ENCODE measurements around the gene SMIM12.
"Not testable (repeated sequence)": the region's sequence is repeated elsewhere in the genome, so short reads cannot be mapped to it uniquely, and the experiment has no call there.

SMIM12 gene

GRCh38 chr1:34843392-34844251 is 15.9 kb downstream of the SMIM12 start:
- no peak for DNase-seq

GRCh38 chr1:34842952-34843371 is 16.6 kb downstream of the SMIM12 start:
- peak in 1 of 14 donors; percentile 6 for DNase-seq

- no peak for DNase-seq
Measured at GRCh38 chr1:34842073-34842472, 17.5 kb downstream of the SMIM12 start.

- DNase-seq = no peak
Measured at GRCh38 chr1:34840426-34840825, 19.1 kb downstream of the SMIM12 start.

DNA sequence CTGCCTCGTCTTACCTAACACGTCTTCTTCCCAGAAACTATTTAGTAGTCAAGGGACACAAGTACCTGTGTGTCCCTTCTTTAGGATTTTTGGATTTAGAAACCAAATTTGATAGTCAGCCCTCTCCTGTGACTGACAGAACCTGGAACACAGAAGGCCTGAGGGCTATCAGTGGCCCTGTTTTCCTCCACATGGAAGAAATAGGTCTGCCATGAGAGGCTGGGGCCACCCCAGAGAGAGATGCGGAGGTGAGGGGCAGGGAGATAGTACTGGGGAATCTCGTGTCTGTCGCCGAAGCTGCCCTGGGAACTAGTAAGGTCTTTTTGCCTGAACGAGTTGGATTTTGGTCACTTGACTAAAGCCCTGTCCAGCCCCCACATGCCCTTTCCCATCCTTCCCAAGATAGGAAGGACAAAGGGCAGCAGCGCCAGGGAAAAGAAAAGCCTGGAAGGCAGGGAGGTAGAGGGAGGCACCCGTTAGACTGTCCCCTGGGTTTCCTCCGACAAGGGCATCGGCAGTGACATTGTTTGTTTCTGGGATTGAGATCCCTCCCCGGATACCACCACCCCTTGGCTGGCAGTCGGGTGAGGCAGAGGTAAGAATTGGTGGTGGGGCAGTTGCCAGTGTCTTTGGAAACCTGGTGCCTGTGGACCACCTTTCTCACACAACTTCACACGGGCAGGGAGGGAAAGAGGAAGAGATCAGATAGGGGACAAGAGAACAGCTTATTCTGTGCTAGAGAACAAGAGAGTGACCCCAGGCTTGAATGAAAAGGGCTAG is 19.8 kb downstream of the SMIM12 start:
- no peak for DNase-seq

- no peak for DNase-seq
Measured at GRCh38 chr1:34833711-34834110, 25.8 kb downstream of the SMIM12 start.

GRCh38 chr1:34831721-34832246 is 27.8 kb downstream of the SMIM12 start:
- no peak for DNase-seq

- DNase-seq = no peak
Measured at GRCh38 chr1:34829250-34829649, 30.3 kb downstream of the SMIM12 start.

DNA sequence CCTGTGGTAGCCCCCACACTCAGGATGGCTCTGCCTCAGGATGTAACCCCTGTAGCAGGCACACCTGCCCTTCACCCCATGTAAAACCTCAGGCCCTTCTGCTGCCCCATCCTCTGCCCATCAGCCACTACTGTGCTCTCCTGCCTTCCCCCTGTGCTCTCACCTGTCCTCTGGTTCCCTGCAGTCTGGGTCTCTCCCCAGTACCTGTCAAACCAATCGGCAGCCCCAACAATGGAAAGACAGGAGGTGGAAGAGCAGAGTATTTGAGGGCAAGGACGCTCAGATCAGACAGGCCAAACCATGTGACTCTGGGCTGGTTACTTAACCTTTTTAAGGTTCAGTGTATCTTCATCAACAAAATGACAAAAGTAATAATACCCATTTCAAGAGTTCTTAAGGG is 30.9 kb downstream of the SMIM12 start:
- DNase-seq = no peak

GRCh38 chr1:34827341-34827941 is 32.1 kb downstream of the SMIM12 start:
- DNase-seq = no peak

- DNase-seq = no peak
Measured at GRCh38 chr1:34825455-34826091, 34.0 kb downstream of the SMIM12 start.

DNA sequence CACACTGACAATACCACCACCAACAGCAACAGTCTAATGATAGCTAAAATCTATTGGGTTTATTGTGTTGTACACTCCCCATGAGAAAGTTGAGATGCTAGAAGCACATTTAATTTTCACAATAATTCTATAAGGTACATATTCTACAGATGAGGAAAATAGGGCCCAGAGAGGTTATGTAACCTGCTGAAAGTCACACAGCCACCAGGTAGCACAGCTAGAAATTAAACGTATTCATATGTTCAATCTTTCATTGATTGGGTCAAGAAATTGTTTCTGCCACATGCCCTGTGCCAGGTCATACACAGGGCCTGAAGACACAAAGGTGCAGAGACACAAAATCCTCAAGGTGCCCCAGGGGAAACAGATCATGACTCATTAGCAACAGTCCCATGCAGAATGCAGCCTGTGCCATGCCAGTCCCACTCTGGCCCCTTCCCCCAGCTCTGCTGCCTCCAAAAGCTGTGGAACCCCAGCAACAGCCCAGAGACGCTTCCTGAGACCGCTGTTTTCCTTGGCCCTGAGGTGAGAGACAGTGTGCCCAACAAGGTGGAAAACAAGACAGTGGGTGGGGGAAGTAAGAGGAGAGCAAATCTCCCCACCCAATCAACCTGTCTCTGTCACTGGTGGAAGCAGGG is 34.6 kb downstream of the SMIM12 start:
- DNase-seq = no peak

DNA sequence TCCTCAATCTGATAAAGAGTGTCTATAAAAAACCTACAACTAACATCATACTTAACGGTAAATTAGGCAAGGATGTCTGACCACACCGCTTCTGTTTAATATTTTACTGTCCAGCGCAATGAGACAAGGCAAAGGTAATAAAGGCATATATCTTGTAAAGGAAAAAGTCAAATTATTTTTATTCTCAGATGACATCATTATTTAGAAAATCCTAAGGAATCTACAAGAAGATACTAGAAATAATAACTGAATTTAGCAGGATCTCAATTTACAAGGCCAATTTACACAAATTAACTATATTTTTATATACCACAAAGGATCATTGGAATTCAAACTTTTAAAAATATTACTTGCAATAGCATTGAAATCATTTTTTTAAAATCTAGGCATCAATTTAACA is 37.3 kb downstream of the SMIM12 start:
- no peak for DNase-seq

GRCh38 chr1:34818862-34819261 is 40.7 kb downstream of the SMIM12 start:
- DNase-seq = not testable (repeated sequence)

- DNase-seq = no peak
Measured at GRCh38 chr1:34816778-34817177, 42.8 kb downstream of the SMIM12 start.

DNA sequence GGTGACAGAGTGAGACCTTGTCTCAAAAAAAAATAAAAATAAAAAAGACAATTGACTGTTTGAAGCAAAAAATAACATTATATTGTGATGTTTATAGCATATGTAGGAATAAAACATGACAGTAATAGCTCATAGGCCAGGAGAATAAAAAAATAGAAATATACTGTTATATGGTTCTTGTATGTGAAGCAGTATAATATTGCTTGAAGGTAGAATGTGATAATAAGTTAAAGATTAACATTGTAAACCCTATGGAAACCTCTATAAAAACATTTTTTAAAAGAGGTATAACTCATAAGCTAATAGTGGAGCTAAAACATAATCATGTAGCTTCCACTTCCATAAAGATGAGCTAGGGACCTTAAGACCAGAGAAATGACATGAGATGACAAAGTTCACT is 43.2 kb downstream of the SMIM12 start:
- DNase-seq = no peak

- DNase-seq = not testable (repeated sequence)
Measured at GRCh38 chr1:34810781-34811180, 48.8 kb downstream of the SMIM12 start.

- DNase-seq = no peak
Measured at GRCh38 chr1:34808051-34808810, 51.3 kb downstream of the SMIM12 start.

- no peak for DNase-seq
Measured at GRCh38 chr1:34806396-34806795, 53.2 kb downstream of the SMIM12 start.

DNA sequence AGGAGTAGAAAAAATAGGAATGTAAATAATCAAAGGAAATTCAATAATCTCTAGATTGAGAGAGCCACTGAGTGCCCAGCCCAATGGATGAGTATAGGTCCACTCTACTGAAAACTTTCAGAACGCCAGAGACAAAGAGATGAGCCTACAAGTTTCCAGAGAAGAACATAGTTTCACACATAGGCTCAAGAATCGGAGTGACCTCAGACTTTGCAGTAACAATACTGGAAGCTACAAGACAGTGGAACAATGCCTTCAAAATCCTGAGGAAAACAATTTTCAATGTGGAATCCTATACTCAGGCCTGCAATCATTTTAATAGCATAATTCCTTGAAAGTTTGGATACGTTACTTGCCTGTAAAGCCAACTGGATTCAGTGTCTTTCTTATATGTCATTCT is 55.8 kb downstream of the SMIM12 start:
- DNase-seq = no peak
